Sigmoid colon (tissue), 4 donors: Measurements from ENCODE around the gene PCGF5.

Experiments used
- CTCF ChIP-seq, 4 experiments: fragments of 450-650 bp in 3 of 4; fragments of 200-600 bp in 1 of 4; IDR thresholded peaks; one replicate each; pipeline ENCODE4 v1.5.1; 2016 to 2019; ENCODE audit warnings: antibody characterized with exemption in 4 of 4, mild to moderate bottlenecking in 3 of 4, moderate library complexity in 2 of 4
- EP300 ChIP-seq, 4 donors: sonication (generic); formaldehyde crosslinking; IDR thresholded peaks; one replicate each; pipeline ENCODE4 v1.6.1; 2017; ENCODE audit warnings: antibody characterized with exemption in 4 of 4
- POLR2A ChIP-seq, 2 donors: fragments of 450-650 bp; IDR thresholded peaks; one replicate each; pipeline ENCODE4 v1.6.1; 2016; ENCODE audit warnings: antibody characterized with exemption in 2 of 2, mild to moderate bottlenecking in 2 of 2, moderate library complexity in 2 of 2

GRCh38 chr10:91296471-91296870, 76.0 kb downstream of the PCGF5 start:
- no peak for TF ChIP-seq CTCF (IDR thresholded peaks at IDR 0.05)
- no peak for TF ChIP-seq POLR2A (IDR thresholded peaks at IDR 0.05)
- no peak for TF ChIP-seq EP300 (IDR thresholded peaks at IDR 0.05)
